Common myeloid progenitor, CD34-positive (primary cell): ENCODE results near the gene HOXA10.
A peak's percentile ranks its signal among the peaks of the same experiment; 100 is the strongest.

Experiments
- CTCF ChIA-PET: fragments of 350-600 bp; sonication (Branson Sonifier 250); formaldehyde crosslinking; loops from one replicate; lab custom pipeline; 2021; ENCODE audit warnings: antibody characterized with exemption; lab: Charles Lee
- POLR2A ChIA-PET: fragments of 350-600 bp; sonication (Branson Sonifier 250); formaldehyde crosslinking; loops from one replicate; lab custom pipeline; 2021; ENCODE audit warnings: antibody characterized with exemption; lab: Charles Lee
- DNase-seq, 3 donors: peaks; one replicate each; pipeline versions ENCODE4 v3.0.0 to v3.0.0-alpha.2; 2013
- H3K27ac ChIP-seq, 2 experiments: 1 replicate in 1 of 2; 2 replicates in 1 of 2; pipeline ENCODE4 v1.7.0; 2013; ENCODE audit warnings: inconsistent platforms in 2 of 2, low read length in 2 of 2, mild to moderate bottlenecking in 2 of 2, low read depth in 1 of 2, moderate library complexity in 1 of 2; ENCODE audit not compliant: severe bottlenecking in 2 of 2, insufficient read depth in 1 of 2, poor library complexity in 1 of 2
- H3K27me3 ChIP-seq, 5 experiments: replicated peaks in 2 of 5; 1 replicate in 3 of 5; 2 replicates in 2 of 5; pipeline versions ENCODE4 v1.6.1 to v1.7.0; 2013; ENCODE audit warnings: low read length in 4 of 5, mild to moderate bottlenecking in 2 of 5, moderate library complexity in 2 of 5, inconsistent platforms in 1 of 5; ENCODE audit not compliant: insufficient read depth in 5 of 5, control insufficient read depth in 4 of 5
- H3K36me3 ChIP-seq, 4 experiments: 1 replicate in 2 of 4; 2 replicates in 2 of 4; pipeline versions ENCODE4 v1.6.1 to v1.7.0; 2013; ENCODE audit warnings: low read length in 3 of 4, control low read depth in 1 of 4, mild to moderate bottlenecking in 1 of 4; ENCODE audit not compliant: control insufficient read depth in 4 of 4, insufficient read depth in 4 of 4
- H3K4me1 ChIP-seq, 4 experiments: 1 replicate in 3 of 4; 2 replicates in 1 of 4; pipeline versions ENCODE4 v1.6.1 to v1.7.1; 2013; ENCODE audit warnings: low read length in 3 of 4, mild to moderate bottlenecking in 3 of 4, control low read depth in 1 of 4, inconsistent platforms in 1 of 4, moderate library complexity in 1 of 4; ENCODE audit not compliant: control insufficient read depth in 4 of 4, insufficient read depth in 4 of 4; ENCODE audit errors: control extremely low read depth in 1 of 4
- H3K4me3 ChIP-seq, 7 experiments: 1 replicate in 4 of 7; 2 replicates in 3 of 7; pipeline versions ENCODE4 v1.5.1 to v1.7.0; 2013; ENCODE audit warnings: mild to moderate bottlenecking in 7 of 7, low read length in 6 of 7, moderate library complexity in 6 of 7, inconsistent platforms in 2 of 7, low read depth in 2 of 7, control low read depth in 1 of 7; ENCODE audit not compliant: insufficient read depth in 4 of 7, control insufficient read depth in 1 of 7; ENCODE audit errors: extremely low read depth in 1 of 7
- H3K9me3 ChIP-seq, 5 experiments: 1 replicate in 4 of 5; 2 replicates in 1 of 5; pipeline versions ENCODE4 v1.6.1 to v1.7.1; 2013; ENCODE audit warnings: low read length in 4 of 5, mild to moderate bottlenecking in 2 of 5, inconsistent platforms in 1 of 5, low read depth in 1 of 5, moderate library complexity in 1 of 5; ENCODE audit not compliant: control insufficient read depth in 4 of 5, insufficient read depth in 2 of 5; ENCODE audit errors: control extremely low read depth in 1 of 5
- WGBS: methylation state at CpG from one replicate; pipeline ENCODE4 v1.1.5; 2013; ENCODE audit not compliant: insufficient coverage; 5-methylcytosine and 5-hydroxymethylcytosine counted together

HOXA10 gene

DNA sequence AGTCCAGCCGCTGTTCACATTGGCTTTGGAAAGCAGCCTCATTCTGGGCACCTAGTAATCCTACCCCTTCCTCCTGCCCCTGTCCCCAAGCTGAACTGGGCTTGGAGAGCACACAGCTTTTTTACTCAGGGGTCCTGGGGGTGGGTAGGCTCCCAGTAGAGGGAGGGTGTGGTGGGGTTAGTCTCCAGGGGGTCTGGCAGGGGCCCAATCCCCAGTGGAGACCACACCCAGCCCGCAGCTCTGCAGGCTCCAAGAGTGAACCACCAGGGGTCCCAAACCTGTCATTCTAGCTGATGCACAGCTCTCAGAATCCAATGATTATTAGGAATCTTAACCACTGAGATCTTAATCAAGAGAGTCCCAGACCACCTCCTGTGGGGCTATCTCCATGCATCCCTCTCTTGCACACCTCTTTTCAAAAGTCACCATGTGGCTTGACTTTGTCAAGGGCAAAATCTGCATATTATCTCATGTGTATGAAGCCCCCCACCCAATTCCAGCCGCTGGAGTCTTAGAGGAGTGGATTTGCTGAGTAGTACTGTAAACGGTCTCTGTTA, 8.2 kb upstream of the HOXA10 start:
- Histone ChIP-seq H3K4me3 (no peak overlapping the region), H3K36me3 (no peaks in the 10 kb centered on the region), H3K9me3 (peaks cover 0 to 2% (median 0%) of the 10 kb centered on the region in 5 experiments), H3K27ac (no peak overlapping the region), H3K27me3 (peaks cover 15 to 86% (median 47%) of the 10 kb centered on the region in 5 experiments), H3K4me1 (peaks cover 0 to 45% (median 37%) of the 10 kb centered on the region in 4 experiments)
- no peak for DNase-seq
- 64% methylated on average over 4 of the region's 4 CpGs for WGBS
- POLR2A ChIA-PET: interaction anchor here (0.9 to 1.2 kb wide), 2 partner anchors 14 to 326 kb away, joined by 3 to 4 read pairs; no protein-coding TSS in a partner anchor
- CTCF ChIA-PET: interaction anchor here (0.7 to 1.9 kb wide), 7 partner anchors 8 to 25 kb away, joined by 3 to 7 read pairs (median 3); partner anchors contain the start of gene HOXA7

DNA sequence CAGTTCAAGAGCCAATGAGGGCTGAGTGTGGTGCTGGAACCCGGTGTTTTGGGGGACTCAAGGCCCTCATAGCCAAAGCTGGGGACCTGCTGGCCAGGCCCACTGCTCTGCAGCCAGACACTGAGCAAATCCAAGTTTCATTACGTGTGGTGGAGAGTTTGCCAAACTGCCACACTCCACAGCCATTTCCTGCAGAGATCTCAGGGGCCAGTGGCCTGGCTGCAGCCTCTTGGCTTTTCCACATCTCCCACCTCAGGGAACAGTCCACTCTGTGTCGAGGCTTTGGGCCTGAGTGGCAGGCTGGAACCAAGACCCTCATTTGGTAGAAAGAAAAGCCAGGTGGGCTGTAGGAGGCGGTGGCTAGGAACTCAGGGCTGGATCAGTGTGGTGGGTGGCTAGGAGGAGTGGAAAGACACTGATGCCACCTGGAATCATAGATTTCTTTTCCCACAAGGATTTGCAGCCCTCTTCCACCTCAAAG, 7.7 kb upstream of the HOXA10 start:
- Histone ChIP-seq H3K27me3 (peaks cover 10 to 81% (median 43%) of the 10 kb centered on the region in 5 experiments), H3K36me3 (no peaks in the 10 kb centered on the region), H3K9me3 (peaks cover 0 to 2% (median 0%) of the 10 kb centered on the region in 5 experiments), H3K4me1 (peaks cover 0 to 42% (median 37%) of the 10 kb centered on the region in 4 experiments), H3K4me3 (no peak overlapping the region), H3K27ac (no peak overlapping the region)
- DNase-seq: no peak
- POLR2A ChIA-PET: interaction anchor here (1.2 kb wide), 1 partner anchor 326 kb away, joined by 4 read pairs; no protein-coding TSS in a partner anchor
- CTCF ChIA-PET: interaction anchor here (0.7 to 1.9 kb wide), 4 partner anchors 9 to 25 kb away, joined by 3 to 7 read pairs (median 4); partner anchors contain the start of gene HOXA7
- 95% methylated on average over 4 of the region's 4 CpGs for WGBS

DNA sequence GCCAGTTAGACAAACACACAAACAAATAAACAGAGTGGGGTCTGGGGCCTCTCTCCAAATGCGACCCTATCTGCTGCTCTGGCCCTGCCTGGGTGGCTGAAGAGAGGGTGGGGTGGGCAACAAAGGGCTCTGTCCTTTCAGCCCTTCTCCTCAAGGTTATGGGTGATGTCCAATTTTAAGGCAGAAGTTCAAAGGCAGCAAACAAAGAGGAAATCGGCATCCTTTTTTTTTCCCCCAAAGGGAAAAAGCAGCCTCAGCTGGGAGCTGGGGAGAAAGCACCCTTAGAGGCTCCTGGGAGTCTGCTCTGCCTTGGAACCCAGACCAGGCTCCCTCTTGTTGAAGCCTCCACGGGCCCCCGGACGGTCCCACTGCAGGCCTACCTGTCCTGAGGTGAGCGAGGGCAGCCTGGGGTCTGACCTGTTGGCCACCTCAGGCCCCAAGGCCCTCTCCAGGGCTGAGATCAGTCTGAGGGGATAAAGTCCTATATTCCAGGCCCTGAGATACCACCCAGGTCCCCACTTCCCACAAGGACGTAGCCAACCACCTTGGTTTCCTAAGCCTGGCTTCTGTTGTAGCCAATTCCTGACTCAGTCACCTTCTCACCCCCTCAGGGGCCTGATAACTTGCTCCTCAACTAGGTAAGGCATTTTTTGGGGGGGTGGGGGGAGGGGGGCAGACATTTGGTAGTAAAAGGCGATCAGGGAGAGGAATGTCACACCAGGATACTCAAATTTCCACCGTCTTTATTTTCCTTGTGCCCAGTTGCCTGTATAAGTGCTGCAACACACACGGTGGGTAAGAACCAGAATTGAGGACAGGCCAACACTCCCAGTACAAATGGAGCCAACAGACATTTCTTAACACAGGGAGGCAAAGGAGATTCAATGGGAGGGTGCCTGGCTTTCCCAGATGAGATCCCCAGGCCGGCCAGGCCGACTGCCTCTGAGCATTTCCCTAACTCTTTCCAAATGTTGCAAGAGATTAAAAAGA, 6.6 kb upstream of the HOXA10 start:
- no peak overlapping the region for H3K4me3 ChIP-seq
- peaks cover 0 to 2% (median 0%) of the 10 kb centered on the region in 5 experiments for H3K9me3 ChIP-seq
- DNase-seq: no peak
- 94% methylated on average over 9 of the region's 12 CpGs for WGBS
- H3K4me1 ChIP-seq: peaks cover 0 to 37% (median 33%) of the 10 kb centered on the region in 4 experiments
- H3K36me3 ChIP-seq: no peaks in the 10 kb centered on the region
- POLR2A ChIA-PET: interaction anchor here (0.7 to 1.3 kb wide), 2 partner anchors 12 to 19 kb away, joined by 4 to 5 read pairs; no protein-coding TSS in a partner anchor
- no peak overlapping the region for H3K27ac ChIP-seq
- peaks cover 3 to 71% (median 34%) of the 10 kb centered on the region in 5 experiments for H3K27me3 ChIP-seq
- CTCF ChIA-PET: interaction anchor here (0.8 to 11.1 kb wide), 13 partner anchors 8 to 1318 kb away, joined by 3 to 84 read pairs (median 4); no protein-coding TSS in a partner anchor

DNA sequence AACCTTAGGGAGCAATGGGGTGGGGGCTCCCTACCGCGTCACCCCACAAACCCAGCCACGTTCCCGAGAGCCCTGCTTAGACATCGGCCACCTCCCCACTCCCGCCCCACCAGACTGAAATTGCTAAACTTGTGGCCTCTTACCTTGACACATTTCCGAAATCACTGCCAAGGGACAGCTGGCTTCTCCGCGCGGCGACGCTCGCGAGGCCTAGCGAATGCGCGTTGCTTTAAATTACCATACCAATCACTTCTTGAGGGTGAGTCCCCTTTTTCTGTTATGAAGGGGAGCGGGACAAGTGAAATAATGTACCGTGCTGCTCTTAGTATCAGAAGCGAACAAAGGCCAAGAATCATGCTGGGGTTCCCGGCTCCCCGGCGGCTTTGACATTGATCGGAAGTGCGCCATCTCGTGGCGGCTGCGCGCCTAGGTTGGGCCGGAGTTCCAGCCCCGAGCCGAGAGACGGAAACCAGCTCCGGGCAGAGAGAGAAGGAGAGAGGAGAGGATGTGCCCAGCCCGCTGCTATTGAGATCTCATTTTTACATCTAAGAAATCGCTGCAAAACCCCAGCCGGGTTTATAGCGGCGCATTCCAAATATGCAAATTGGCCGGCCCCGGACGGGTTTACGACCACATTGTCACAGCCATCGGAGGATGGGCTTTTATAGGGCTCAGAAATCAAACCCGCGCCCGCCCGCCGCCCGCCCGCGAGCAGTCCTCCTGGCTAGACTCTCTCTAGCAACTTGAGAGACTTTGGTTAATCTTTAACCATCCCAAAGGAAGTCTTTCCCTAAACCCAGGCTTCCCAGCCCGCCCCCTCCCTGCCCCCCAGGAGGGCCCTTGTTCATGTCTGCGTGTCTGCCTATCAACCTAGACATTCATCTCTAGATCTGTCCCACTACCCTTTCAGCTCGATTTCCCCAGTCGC, 5.6 kb upstream of the HOXA10 start:
- POLR2A ChIA-PET: interaction anchor here (0.7 to 1.3 kb wide), 2 partner anchors 11 to 18 kb away, joined by 4 to 5 read pairs; no protein-coding TSS in a partner anchor
- Histone ChIP-seq H3K27me3 (peaks cover 0 to 62% (median 25%) of the 10 kb centered on the region in 5 experiments), H3K27ac (no peak overlapping the region), H3K4me3 (peak overlapping the region in 6 of 7 experiments; percentile 4 to 72 (median 44)), H3K4me1 (peaks cover 0 to 31% (median 26%) of the 10 kb centered on the region in 4 experiments), H3K9me3 (peaks cover 0 to 2% (median 0%) of the 10 kb centered on the region in 5 experiments), H3K36me3 (no peaks in the 10 kb centered on the region)
- DNase-seq: peak; percentile 75 to 85 (median 81)
- 21% methylated on average over 54 of the region's 56 CpGs for WGBS
- CTCF ChIA-PET: interaction anchor here (1.0 to 11.1 kb wide), 15 partner anchors 9 to 1317 kb away, joined by 3 to 84 read pairs (median 5); partner anchors contain the start of gene HOXA9

DNA sequence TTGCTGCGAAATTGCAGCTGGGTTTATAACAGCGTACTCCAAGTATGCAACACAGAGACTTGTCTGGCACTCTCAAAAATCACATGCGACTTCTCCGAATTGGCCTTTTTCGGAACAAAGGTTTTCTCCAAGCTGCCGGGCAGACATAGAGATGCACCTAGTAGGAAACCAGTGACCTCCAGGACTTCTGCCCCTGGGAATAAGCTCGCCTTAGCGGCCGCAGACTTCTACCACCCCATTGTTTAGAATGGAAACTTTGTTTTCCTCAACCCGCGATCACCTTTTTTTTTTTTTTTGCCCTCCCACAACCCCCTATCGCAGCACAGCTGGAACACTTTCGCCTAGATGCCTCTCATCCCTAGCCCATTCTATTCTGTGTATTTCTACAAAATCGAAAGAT, 4.9 kb upstream of the HOXA10 start:
- peaks cover 0 to 2% (median 0%) of the 10 kb centered on the region in 5 experiments for H3K9me3 ChIP-seq
- no peaks in the 10 kb centered on the region for H3K36me3 ChIP-seq
- H3K27ac ChIP-seq: no peak overlapping the region
- CTCF ChIA-PET: interaction anchor here (1.0 to 11.1 kb wide), 16 partner anchors 8 to 1317 kb away, joined by 3 to 84 read pairs (median 4); partner anchors contain the start of gene HOXA9
- WGBS: 90% methylated on average over 12 of the region's 14 CpGs
- POLR2A ChIA-PET: interaction anchor here (1.3 kb wide), 1 partner anchor 18 kb away, joined by 4 read pairs; no protein-coding TSS in a partner anchor
- H3K4me1 ChIP-seq: peaks cover 0 to 32% (median 25%) of the 10 kb centered on the region in 4 experiments
- H3K4me3 ChIP-seq: no peak overlapping the region
- DNase-seq: no peak
- H3K27me3 ChIP-seq: peaks cover 0 to 56% (median 21%) of the 10 kb centered on the region in 5 experiments
